Stimulated activated CD8-positive, alpha-beta memory T cell treated with anti-CD3 and anti-CD28 coated beads, Interleukin-7, amount 100 ng/mL, for 4 hours (primary cell): ENCODE measurements around the gene MMEL1.
"Not testable (repeated sequence)": the region's sequence is repeated elsewhere in the genome, so short reads cannot be mapped to it uniquely, and the experiment has no call there.

Source experiments
- DNase-seq, 2 donors: peaks; one replicate each; pipeline ENCODE4 v3.0.0-alpha.2; 2020; ENCODE audit warnings: low read depth in 2 of 2

The MMEL1 gene

GRCh38 chr1:2632561-2633361, at the start of gene MMEL1:
TSS of gene MMEL1 (minus strand) at chr1:2633016. CDS start at chr1:2629484, 3,532 bp downstream.
- no peak for DNase-seq

GRCh38 chr1:2676726-2677125, 43.9 kb upstream of the MMEL1 start:
- not testable (repeated sequence) for DNase-seq

GRCh38 chr1:2671656-2672055, 38.8 kb upstream of the MMEL1 start:
- DNase-seq, result not testable (repeated sequence)

GRCh38 chr1:2659806-2660205, 27.0 kb upstream of the MMEL1 start:
- DNase-seq, result not testable (repeated sequence)

GRCh38 chr1:2657909-2658308, 25.1 kb upstream of the MMEL1 start:
- not testable (repeated sequence) for DNase-seq

GRCh38 chr1:2657124-2657523, 24.3 kb upstream of the MMEL1 start:
- DNase-seq, result not testable (repeated sequence)

- not testable (repeated sequence) for DNase-seq
Observed at GRCh38 chr1:2655598-2656434, 23.0 kb upstream of the MMEL1 start.

GRCh38 chr1:2654443-2654948, 21.7 kb upstream of the MMEL1 start:
- DNase-seq, result not testable (repeated sequence)

- DNase-seq, result not testable (repeated sequence)
Observed at GRCh38 chr1:2653741-2654442, 21.1 kb upstream of the MMEL1 start.

- DNase-seq, result not testable (repeated sequence)
Observed at GRCh38 chr1:2652926-2653571, 20.2 kb upstream of the MMEL1 start.

GRCh38 chr1:2652152-2652925, 19.5 kb upstream of the MMEL1 start:
- not testable (repeated sequence) for DNase-seq

- DNase-seq, result no peak
Observed at GRCh38 chr1:2650967-2651645, 18.3 kb upstream of the MMEL1 start.

GRCh38 chr1:2646837-2647236, 14.0 kb upstream of the MMEL1 start:
- no peak for DNase-seq

GRCh38 chr1:2645776-2646175, 13.0 kb upstream of the MMEL1 start:
- DNase-seq, result no peak

GRCh38 chr1:2645143-2645542, 12.3 kb upstream of the MMEL1 start:
- no peak for DNase-seq

- DNase-seq, result no peak
Observed at GRCh38 chr1:2644591-2645101, 11.8 kb upstream of the MMEL1 start.

GRCh38 chr1:2644171-2644570, 11.4 kb upstream of the MMEL1 start:
- DNase-seq, result no peak

GRCh38 chr1:2643414-2644077, 10.7 kb upstream of the MMEL1 start:
- DNase-seq, result no peak
